Small intestine (tissue), 7 donors: ENCODE results near the gene ACOT7. TPM values are rescaled to one million over a fixed set of nuclear protein-coding genes. Genes with fewer than 3 reads are reported as not detected.
A peak's percentile ranks its signal among the peaks of the same experiment; 100 is the strongest.
"Not testable (repeated sequence)": the region's sequence is repeated elsewhere in the genome, so short reads cannot be mapped to it uniquely, and the experiment has no call there.

Experiments used
- DNase-seq, 2 donors: peaks; one replicate each; pipeline versions ENCODE4 v3.0.0 to v3.0.0-alpha.2; 2013
- FAIRE-seq: peaks from 2 replicates; lab custom pipeline; 2012; peaks lifted over from hg19 to GRCh38; lab: Jason Lieb, UNC
- H3K27ac ChIP-seq, 3 donors: one replicate each; pipeline ENCODE4 v1.5.1; 2013; ENCODE audit warnings: low read length in 2 of 3, mild to moderate bottlenecking in 2 of 3, control low read depth in 1 of 3, inconsistent platforms in 1 of 3, low read depth in 1 of 3, moderate library complexity in 1 of 3
- H3K27me3 ChIP-seq, 3 donors: one replicate each; pipeline ENCODE4 v1.6.1; 2013; ENCODE audit warnings: low read length in 3 of 3, inconsistent platforms in 1 of 3; ENCODE audit not compliant: control insufficient read depth in 3 of 3, insufficient read depth in 3 of 3
- H3K36me3 ChIP-seq, 3 donors: one replicate each; pipeline ENCODE4 v1.6.1; 2013; ENCODE audit warnings: low read length in 3 of 3, inconsistent platforms in 1 of 3, low read depth in 1 of 3, mild to moderate bottlenecking in 1 of 3, moderate library complexity in 1 of 3; ENCODE audit not compliant: control insufficient read depth in 3 of 3, insufficient read depth in 2 of 3
- H3K4me1 ChIP-seq, 3 donors: one replicate each; pipeline ENCODE4 v1.6.1; 2013; ENCODE audit warnings: low read length in 2 of 3, inconsistent platforms in 1 of 3, low read depth in 1 of 3, mild to moderate bottlenecking in 1 of 3, moderate library complexity in 1 of 3; ENCODE audit not compliant: control insufficient read depth in 3 of 3, insufficient read depth in 2 of 3
- H3K4me3 ChIP-seq, 3 donors: one replicate each; pipeline ENCODE4 v1.5.1; 2013; ENCODE audit warnings: low read length in 3 of 3, control low read depth in 1 of 3, inconsistent platforms in 1 of 3, low read depth in 1 of 3, mild to moderate bottlenecking in 1 of 3, moderate library complexity in 1 of 3
- H3K9me3 ChIP-seq, 2 donors: one replicate each; pipeline ENCODE4 v1.6.1; 2013; ENCODE audit warnings: low read depth in 1 of 2, low read length in 1 of 2; ENCODE audit not compliant: control insufficient read depth in 2 of 2, insufficient read depth in 1 of 2
- WGBS, 3 donors: extraction: QIAGEN DNeasy Blood & Tissue Kit; methylation state at CpG; one replicate each; pipeline ENCODE4 v1.1.7; 2013; 5-methylcytosine and 5-hydroxymethylcytosine counted together
- polyA plus RNA-seq, 4 donors: library from polyadenylated mRNA; stranded (reverse) in 3 of 4; unstranded in 1 of 4; fragments of 200-250 nt in 3 of 4; fragments of 120-200 nt in 1 of 4; gene quantifications; one replicate each; pipeline versions ENCODE4 v1.2.1 to v1.2.3, GENCODE V29; 2013
- donor health status: healthy with polysubstance abuse.
- donor health status: control.
- donor health status: control.
- donor health status: Bipolar disorder and iron deficiency.
- donor health status: healthy.

Gene ACOT7
- polyA plus RNA-seq, 4 donors: 20.3 to 93.8 (median 73.7) TPM

- Histone ChIP-seq H3K36me3 (no peaks in the 10 kb centered on the region), H3K27ac (no peak overlapping the region), H3K4me3 (no peak overlapping the region), H3K27me3 (peaks cover 0 to 10% (median 0%) of the 10 kb centered on the region in 3 donors), H3K4me1 (peaks cover 0 to 4% (median 0%) of the 10 kb centered on the region in 3 donors), H3K9me3 (no peaks in the 10 kb centered on the region)
- FAIRE-seq: no peak
- WGBS, 3 donors: 65 to 67% (median 66%) methylated on average over 3 of the region's 3 CpGs
- no peak for DNase-seq
These were observed 42.0 kb upstream of the ACOT7 start for GRCh38 chr1:6435547-6435946.

DNA sequence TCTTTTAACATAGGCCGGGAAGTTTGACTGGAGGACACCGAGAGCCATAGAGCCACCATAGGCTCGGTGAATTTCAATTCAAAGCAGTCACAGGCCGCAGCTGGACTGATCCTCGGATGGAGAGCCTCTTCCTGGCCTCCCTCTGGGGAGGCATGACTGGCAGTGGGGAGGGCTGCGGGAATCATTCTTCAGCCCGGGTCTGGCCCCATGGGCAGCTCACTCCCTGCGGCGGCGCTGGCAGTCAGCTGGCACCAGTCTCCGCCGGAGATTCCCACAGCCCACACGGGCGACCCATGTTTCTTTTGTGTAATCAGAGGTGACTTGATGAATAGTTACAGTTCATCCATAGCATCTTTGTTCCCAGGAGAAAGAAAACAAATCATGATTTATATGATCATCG, 41.6 kb upstream of the ACOT7 start:
- no peak for DNase-seq
- Histone ChIP-seq H3K9me3 (no peaks in the 10 kb centered on the region), H3K4me1 (peaks cover 0 to 4% (median 0%) of the 10 kb centered on the region in 3 donors), H3K27me3 (peaks cover 0 to 11% (median 2%) of the 10 kb centered on the region in 3 donors), H3K4me3 (no peak overlapping the region), H3K36me3 (no peaks in the 10 kb centered on the region), H3K27ac (no peak overlapping the region)
- FAIRE-seq: no peak
- WGBS, 3 donors: 86 to 93% (median 89%) methylated on average over 15 of the region's 15 CpGs

- DNase-seq: no peak
- 71 to 83% (median 79%) methylated on average over 5 of the region's 5 CpGs for WGBS, 3 donors
- H3K27me3 ChIP-seq: peaks cover 0 to 8% (median 2%) of the 10 kb centered on the region in 3 donors
- no peaks in the 10 kb centered on the region for H3K4me1 ChIP-seq
- no peaks in the 10 kb centered on the region for H3K9me3 ChIP-seq
- FAIRE-seq: no peak
- no peak overlapping the region for H3K27ac ChIP-seq
- no peaks in the 10 kb centered on the region for H3K36me3 ChIP-seq
- no peak overlapping the region for H3K4me3 ChIP-seq
These were observed 40.6 kb upstream of the ACOT7 start for GRCh38 chr1:6434186-6434585.

- H3K27me3 ChIP-seq: peaks cover 0 to 10% (median 2%) of the 10 kb centered on the region in 3 donors
- not testable (repeated sequence) for H3K4me1 ChIP-seq, H3K36me3 ChIP-seq, H3K9me3 ChIP-seq, H3K4me3 ChIP-seq, H3K27ac ChIP-seq, FAIRE-seq, DNase-seq
- 65 to 74% (median 72%) methylated on average over 11 to 13 of the region's 13 CpGs for WGBS, 3 donors
These were observed 38.3 kb upstream of the ACOT7 start for GRCh38 chr1:6431645-6432579.

GRCh38 chr1:6429660-6430411, 36.3 kb upstream of the ACOT7 start:
- H3K27ac ChIP-seq, H3K4me3 ChIP-seq, DNase-seq, H3K36me3 ChIP-seq, H3K9me3 ChIP-seq, H3K4me1 ChIP-seq, FAIRE-seq: not testable (repeated sequence)
- 39 to 51% (median 49%) methylated on average over 18 to 19 of the region's 19 CpGs for WGBS, 3 donors
- H3K27me3 ChIP-seq: peaks cover 0 to 29% (median 7%) of the 10 kb centered on the region in 3 donors

GRCh38 chr1:6428453-6428852, 34.9 kb upstream of the ACOT7 start:
- FAIRE-seq: not testable (repeated sequence)

DNA sequence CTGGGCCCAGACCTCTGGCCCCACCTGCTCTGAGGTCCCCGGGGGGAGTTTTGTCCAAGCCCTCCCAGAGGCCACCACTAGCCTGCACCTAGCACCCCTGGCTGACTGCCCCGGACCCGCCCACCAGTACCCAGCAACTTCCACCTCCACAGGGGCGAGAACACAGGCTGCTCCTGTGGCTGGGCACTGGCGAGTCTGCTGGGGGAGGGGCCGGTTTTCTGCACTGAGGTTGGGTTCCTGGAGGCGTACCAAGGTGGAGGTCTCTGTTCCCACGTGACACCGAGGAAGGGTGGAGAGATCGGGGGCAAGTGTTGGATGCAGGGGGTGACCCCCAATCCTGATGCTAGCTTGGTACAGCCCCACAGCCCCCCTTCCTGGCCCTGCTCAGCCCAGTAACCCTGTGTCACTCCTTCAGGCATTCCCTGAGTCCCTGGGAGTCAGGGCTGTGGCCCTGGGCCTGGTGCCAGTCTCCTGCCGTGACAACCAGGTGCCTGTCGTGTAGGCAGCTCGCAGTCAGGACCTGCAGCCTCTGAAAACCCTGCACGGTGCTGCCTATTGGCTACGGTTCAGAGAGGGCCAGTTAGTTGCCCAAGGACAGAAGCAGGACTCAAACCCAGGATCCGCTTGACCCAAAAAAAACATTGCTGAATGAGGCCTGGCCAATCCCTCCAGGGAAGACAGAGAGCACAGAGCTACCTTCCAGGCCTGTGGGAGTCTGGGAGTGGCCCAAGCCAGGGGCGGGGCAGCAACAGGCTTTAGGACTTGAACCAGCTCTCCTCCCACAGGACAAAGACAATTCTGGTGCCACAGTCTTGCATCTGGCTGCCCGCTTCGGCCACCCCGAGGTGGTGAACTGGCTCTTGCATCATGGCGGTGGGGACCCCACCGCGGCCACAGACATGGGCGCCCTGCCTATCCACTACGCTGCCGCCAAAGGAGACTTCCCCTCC, 34.1 kb upstream of the ACOT7 start:
- H3K27me3 ChIP-seq: peaks cover 0 to 47% (median 22%) of the 10 kb centered on the region in 3 donors
- WGBS, 3 donors: 30 to 67% (median 50%) methylated on average over 24 to 26 of the region's 26 CpGs
- FAIRE-seq (no peak), DNase-seq (peak in 1 of 2 donors; percentile 60)
- no peak overlapping the region for H3K27ac ChIP-seq
- no peaks in the 10 kb centered on the region for H3K36me3 ChIP-seq
- H3K9me3 ChIP-seq: no peaks in the 10 kb centered on the region
- no peak overlapping the region for H3K4me3 ChIP-seq
- peaks cover 0 to 9% (median 2%) of the 10 kb centered on the region in 3 donors for H3K4me1 ChIP-seq

More at GRCh38 chr1:6428453-6428852, 34.9 kb upstream of the ACOT7 start:
- H3K9me3 ChIP-seq, H3K4me3 ChIP-seq, H3K4me1 ChIP-seq, DNase-seq, H3K36me3 ChIP-seq, H3K27ac ChIP-seq: not testable (repeated sequence)
- peaks cover 0 to 40% (median 16%) of the 10 kb centered on the region in 3 donors for H3K27me3 ChIP-seq
- WGBS, 3 donors: 73 to 83% (median 81%) methylated on average over 5 to 6 of the region's 6 CpGs
